Kidney tubule cell (primary cell): ENCODE data around the gene CFTR.

ENCODE experiments used
- DNase-seq: peaks from one replicate; pipeline ENCODE4 v3.0.0-alpha.2; 2018; ENCODE audit warnings: low spot score

The CFTR gene

GRCh38 chr7:117648203-117648866 is 168.5 kb downstream of the CFTR start:
- no peak for DNase-seq

DNA sequence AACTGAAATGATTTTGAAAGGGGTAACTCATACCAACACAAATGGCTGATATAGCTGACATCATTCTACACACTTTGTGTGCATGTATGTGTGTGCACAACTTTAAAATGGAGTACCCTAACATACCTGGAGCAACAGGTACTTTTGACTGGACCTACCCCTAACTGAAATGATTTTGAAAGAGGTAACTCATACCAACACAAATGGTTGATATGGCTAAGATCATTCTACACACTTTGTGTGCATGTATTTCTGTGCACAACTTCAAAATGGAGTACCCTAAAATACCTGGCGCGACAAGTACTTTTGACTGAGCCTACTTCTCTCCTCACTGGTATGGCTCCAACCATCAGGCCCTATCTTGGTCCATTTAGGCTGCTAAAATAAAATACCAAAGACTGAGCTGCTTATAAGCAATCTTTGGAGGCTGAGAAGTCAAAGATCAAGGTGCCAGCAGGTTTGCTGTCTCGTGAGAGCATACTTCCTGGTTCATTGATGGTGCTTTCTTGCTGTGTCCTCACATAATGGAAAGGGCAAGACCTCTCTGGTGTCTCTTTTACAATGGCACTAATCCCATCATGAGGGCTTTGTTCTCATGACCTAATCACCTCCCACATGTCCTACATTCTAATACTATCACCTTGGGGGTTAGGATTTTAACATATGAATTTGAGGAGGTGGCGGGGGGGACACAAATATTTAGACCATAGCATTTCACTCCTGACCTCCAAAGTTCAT is 173.3 kb downstream of the CFTR start:
- DNase-seq: no peak

- peak; percentile 11 for DNase-seq
Observed at GRCh38 chr7:117654780-117655179, 175.0 kb downstream of the CFTR start.

DNA sequence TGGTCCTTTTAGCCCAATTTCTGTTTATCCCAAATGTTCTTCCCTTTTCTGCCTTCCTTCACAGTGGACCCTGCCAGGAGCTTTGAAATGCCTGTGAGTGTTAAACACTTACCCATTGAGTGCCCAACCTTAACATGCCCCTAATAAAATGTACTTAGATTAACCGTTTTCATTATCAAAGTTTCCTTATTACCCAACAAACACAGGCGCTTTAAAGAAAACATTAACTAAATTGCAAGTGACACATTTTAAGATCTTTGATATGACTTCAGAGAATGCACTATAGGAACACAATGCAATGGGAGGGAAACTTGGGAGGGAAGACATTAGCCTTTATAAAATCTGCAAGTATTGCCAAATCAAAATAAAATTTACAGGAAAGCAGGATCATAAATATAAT is 177.0 kb downstream of the CFTR start:
- DNase-seq: no peak

GRCh38 chr7:117659531-117660011 is 179.7 kb downstream of the CFTR start:
- DNase-seq: no peak

- no peak for DNase-seq
Observed at GRCh38 chr7:117661328-117661727, 181.5 kb downstream of the CFTR start.

DNA sequence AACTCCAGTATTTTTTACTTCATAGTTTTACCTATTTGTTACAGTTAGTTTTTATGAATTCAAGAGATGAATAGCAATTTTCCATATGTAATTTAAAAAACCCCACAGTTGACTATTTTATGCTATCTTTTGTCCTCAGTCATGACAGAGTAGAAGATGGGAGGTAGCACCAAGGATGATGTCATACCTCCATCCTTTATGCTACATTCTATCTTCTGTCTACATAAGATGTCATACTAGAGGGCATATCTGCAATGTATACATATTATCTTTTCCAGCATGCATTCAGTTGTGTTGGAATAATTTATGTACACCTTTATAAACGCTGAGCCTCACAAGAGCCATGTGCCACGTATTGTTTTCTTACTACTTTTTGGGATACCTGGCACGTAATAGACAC is 184.2 kb downstream of the CFTR start:
- DNase-seq: no peak

DNA sequence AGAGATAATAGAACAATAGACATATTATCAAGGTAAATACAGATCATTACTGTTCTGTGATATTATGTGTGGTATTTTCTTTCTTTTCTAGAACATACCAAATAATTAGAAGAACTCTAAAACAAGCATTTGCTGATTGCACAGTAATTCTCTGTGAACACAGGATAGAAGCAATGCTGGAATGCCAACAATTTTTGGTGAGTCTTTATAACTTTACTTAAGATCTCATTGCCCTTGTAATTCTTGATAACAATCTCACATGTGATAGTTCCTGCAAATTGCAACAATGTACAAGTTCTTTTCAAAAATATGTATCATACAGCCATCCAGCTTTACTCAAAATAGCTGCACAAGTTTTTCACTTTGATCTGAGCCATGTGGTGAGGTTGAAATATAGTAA is 185.5 kb downstream of the CFTR start:
- no peak for DNase-seq

DNA sequence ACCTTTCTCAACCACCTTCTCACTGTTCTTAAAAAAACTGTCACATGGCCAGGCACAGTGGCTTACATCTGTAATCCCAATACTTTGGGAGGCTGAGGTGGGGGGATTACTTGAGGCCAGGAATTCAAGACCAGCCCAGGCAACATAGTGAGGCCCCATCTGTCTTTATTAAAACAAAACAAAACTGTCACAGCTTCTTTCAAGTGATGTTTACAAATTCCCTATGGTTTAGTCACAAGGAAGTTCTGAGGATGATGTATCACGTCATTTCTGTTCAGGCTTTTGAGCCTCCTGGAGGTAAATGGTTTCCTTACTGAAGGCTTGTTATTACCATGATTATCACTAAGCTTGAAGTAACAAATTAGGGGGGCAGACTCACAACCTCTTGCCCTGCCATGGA is 186.2 kb downstream of the CFTR start:
- DNase-seq: peak; percentile 84

DNA sequence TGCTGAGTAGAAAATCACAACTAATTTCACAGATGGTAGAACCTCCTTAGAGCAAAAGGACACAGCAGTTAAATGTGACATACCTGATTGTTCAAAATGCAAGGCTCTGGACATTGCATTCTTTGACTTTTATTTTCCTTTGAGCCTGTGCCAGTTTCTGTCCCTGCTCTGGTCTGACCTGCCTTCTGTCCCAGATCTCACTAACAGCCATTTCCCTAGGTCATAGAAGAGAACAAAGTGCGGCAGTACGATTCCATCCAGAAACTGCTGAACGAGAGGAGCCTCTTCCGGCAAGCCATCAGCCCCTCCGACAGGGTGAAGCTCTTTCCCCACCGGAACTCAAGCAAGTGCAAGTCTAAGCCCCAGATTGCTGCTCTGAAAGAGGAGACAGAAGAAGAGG is 186.9 kb downstream of the CFTR start:
- DNase-seq: no peak

- no peak for DNase-seq
Observed at GRCh38 chr7:117667456-117667855, 187.6 kb downstream of the CFTR start.

DNA sequence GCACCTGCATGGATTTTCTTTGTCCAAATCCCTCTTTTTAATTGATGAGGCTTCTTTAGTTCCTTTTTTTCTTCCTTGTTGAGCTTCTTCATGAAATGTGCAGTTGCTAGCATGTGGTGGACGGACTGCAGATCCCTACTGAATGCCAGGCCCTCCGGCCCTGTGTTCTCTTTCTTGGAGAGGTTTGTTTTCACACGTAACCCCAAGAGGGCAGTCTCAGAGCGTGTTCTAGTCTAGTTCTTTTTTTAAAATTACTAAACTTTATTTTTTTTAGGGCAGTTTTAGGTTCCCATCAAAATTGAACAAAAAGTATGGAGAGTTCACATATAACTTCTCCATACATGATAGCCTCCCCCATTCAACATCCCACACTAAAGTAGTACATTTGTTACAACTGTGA is 190.0 kb downstream of the CFTR start:
- no peak for DNase-seq

GRCh38 chr7:117672453-117672852 is 192.6 kb downstream of the CFTR start:
- no peak for DNase-seq

DNA sequence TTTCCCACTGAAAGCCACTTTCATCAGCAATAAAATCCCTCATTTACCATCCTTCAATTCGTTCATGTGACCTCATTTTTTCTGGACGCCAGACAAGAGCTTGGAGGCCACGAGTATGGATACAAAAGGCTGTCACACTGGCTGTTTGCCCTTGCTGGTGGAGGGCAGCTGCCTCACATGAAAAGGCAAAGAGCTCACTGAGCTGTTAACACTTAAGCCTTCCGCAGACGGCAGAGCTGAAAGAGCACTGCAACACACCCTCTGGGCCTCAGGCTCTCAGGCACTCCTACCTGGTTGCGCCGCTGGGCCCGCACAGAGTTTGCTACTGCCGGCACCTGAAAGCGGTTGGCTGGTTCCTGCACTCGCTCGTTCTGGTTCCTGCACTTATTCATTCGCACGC is 193.5 kb downstream of the CFTR start:
- DNase-seq: peak; percentile 53

- peak; percentile 63 for DNase-seq
Observed at GRCh38 chr7:117673839-117674238, 194.0 kb downstream of the CFTR start.

- no peak for DNase-seq
Observed at GRCh38 chr7:117674617-117675016, 194.8 kb downstream of the CFTR start.

DNA sequence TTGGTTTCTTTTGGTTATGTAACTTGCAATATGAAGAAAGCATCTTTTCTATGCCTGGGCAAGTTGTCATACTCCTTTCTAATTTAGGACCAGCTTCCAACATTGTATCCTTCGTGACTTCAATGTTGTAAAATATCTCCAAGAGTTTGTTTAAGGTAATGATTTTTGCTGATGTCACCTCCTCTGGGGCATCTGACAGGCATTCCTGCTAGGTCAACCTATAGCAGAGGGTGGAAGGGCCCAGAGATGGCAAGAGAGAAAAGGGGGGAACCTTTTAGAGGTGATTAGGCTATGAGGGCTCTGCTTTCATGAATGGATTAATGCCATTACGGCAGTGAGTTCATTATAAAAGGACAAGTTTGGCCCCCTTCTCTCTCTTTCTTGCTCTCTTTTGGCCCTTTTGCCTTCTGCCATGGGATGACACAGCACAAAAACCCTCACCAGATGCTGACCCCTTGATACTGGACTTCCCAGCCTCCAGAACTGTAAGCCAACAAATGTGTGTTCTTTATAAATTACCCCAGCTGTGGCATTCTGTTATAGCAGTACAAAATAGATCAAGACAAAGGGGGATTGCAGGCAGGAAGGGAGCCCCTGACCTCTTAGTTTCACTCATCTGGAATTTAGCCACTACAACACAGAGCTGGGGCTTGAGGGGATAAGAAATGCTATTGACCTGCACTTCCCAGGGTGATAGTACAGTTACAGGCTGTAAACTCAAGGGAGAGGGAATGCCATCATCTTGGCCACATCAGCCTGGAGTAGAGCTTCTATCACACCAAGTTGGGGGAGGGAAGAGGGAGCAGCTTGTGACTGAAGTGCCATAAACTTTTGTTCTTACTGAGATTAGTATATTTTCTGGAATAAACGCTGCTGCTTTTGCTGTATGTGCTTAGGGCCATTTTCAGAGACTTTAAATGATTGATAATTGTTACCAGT is 195.9 kb downstream of the CFTR start:
- no peak for DNase-seq

DNA sequence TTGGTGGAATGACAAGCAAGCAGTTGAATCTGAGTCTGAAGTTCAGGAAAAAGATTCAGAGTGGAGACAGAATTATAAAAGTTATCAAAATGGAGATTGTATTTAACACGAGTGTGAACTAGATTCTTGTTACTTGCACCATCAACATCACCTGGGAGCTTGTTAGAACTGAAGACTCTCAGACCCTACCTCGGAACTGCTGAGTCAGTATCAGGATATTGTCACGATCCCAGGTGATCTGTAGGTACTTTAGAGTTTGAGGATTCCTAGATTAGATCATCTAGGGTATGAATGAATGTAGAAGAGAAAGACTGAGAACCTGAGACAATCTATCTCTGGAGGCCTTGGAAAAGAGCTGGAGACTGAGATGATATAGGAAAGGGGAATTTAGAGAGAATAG is 199.3 kb downstream of the CFTR start:
- DNase-seq: no peak

DNA sequence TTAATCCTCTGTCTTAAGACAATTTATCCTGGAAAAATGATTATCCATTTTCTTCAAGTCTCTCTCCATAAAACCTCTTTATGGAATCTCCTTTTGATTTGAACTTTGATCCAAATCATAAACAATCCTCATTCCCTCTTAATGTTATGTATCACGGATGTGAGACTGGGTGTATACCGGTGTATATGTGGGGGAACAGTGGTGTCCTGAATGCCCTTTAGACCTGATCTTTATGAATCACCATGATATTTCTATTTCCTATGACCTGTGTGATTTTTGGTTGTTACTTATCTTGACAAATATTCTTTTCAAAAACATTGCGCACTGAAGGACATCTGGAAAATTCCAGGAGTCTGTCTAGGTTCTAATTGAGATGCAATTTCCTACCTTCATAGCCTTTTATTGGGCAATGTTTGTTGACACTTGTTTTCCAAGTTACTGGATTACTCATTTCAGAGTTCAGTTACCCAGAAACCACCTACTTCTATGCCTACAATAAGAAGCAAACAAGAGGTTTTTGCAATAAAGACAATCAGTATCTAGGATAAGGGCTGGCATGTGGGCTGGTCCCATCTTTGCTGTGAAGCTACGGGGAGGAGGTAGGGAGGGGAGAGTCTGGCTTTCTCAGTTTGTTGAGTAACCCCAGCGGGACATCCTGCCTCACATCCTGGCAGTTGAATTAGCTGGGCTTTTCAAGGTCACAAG is 203.0 kb downstream of the CFTR start:
- peak; percentile 60 for DNase-seq

DNA sequence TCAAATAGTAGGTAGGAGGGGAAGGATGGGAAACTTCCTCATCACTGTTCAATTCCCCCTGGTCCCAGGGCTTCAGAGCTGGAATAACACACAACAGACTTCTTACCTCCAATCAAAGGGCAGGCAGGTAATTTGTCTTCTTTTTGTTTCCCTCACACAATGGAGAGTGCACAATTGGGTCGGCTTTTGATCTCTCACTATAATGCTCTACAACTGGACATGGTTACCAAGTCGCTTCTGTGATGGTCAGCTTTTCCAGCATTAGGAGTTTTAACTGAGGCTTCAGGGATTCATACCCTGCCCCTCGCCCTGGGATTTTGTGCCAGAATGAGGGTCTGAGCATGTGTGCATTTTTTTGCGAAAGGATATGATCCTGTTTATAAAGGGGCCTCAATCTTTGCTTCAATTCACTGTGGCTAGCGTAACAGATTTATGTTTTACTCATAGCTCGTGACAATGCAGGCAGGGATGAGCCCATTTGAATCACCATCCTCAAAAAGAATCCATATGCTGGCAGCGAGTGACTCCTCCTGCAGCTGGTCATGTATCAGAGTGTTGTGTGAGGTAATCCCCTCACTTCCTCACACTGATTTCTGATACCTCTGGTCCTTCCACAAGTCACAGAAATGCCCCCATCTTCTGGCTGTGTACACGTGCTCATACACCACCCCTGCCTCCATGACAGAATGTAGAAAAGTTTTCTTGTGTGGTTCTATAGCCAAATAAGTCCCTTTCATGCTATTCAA is 203.8 kb downstream of the CFTR start:
- no peak for DNase-seq

GRCh38 chr7:117685795-117686194 is 206.0 kb downstream of the CFTR start:
- DNase-seq: no peak
